Measurements from ENCODE around the gene ZNF41. TPM values are rescaled to one million over a fixed set of nuclear protein-coding genes. Genes with fewer than 3 reads are reported as not detected.
"Not testable (repeated sequence)": the region's sequence is repeated elsewhere in the genome, so short reads cannot be mapped to it uniquely, and the experiment has no call there.

ZNF41 gene
- 7.3 and 11.2 TPM in 2 replicates for total RNA-seq

- peak; percentile 70 for DNase-seq (ENCODE audit: low read depth)
Observed at GRCh38 chrX:47482512-47483305, at the start of gene ZNF41. ZNF41 (minus strand) TSS chrX:47483222; CDS start chrX:47467481, 15,741 bp downstream.

GRCh38 chrX:47530049-47530448 lies 47.0 kb upstream of the ZNF41 start:
- DNase-seq (ENCODE audit: low read depth) = no peak

GRCh38 chrX:47529548-47529947 lies 46.5 kb upstream of the ZNF41 start:
- no peak for DNase-seq (ENCODE audit: low read depth)

- no peak for DNase-seq (ENCODE audit: low read depth)
Observed at GRCh38 chrX:47523713-47524166, 40.7 kb upstream of the ZNF41 start.

- peak; percentile 29 for DNase-seq (ENCODE audit: low read depth)
Observed at GRCh38 chrX:47523297-47523696, 40.3 kb upstream of the ZNF41 start.

- DNase-seq (ENCODE audit: low read depth) = peak; percentile 3
Observed at GRCh38 chrX:47518144-47518543, 35.1 kb upstream of the ZNF41 start.

GRCh38 chrX:47515941-47516665 lies 33.1 kb upstream of the ZNF41 start:
- peak; percentile 55 for DNase-seq (ENCODE audit: low read depth)

GRCh38 chrX:47514533-47515235 lies 31.7 kb upstream of the ZNF41 start:
- DNase-seq (ENCODE audit: low read depth) = peak; percentile 53

GRCh38 chrX:47513034-47513965 lies 30.3 kb upstream of the ZNF41 start:
- DNase-seq (ENCODE audit: low read depth) = not testable (repeated sequence)

GRCh38 chrX:47512383-47512782 lies 29.4 kb upstream of the ZNF41 start:
- DNase-seq (ENCODE audit: low read depth) = not testable (repeated sequence)

- no peak for DNase-seq (ENCODE audit: low read depth)
Observed at GRCh38 chrX:47507153-47507867, 24.3 kb upstream of the ZNF41 start.

GRCh38 chrX:47503151-47503550 lies 20.1 kb upstream of the ZNF41 start:
- DNase-seq (ENCODE audit: low read depth) = no peak

- DNase-seq (ENCODE audit: low read depth) = no peak
Observed at GRCh38 chrX:47502316-47503125, 19.5 kb upstream of the ZNF41 start.

GRCh38 chrX:47501226-47502074 lies 18.4 kb upstream of the ZNF41 start:
- no peak for DNase-seq (ENCODE audit: low read depth)

- no peak for DNase-seq (ENCODE audit: low read depth)
Observed at GRCh38 chrX:47500554-47500953, 17.5 kb upstream of the ZNF41 start.

GRCh38 chrX:47499293-47499692 lies 16.3 kb upstream of the ZNF41 start:
- no peak for DNase-seq (ENCODE audit: low read depth)

GRCh38 chrX:47498411-47498810 lies 15.4 kb upstream of the ZNF41 start:
- no peak for DNase-seq (ENCODE audit: low read depth)

- DNase-seq (ENCODE audit: low read depth) = peak; percentile 17
Observed at GRCh38 chrX:47497271-47497888, 14.4 kb upstream of the ZNF41 start.

All from renal cortical epithelial cell (primary cell).